Cerebellar cortex (tissue), 1 donor: ENCODE data around the gene OR2D3.
"Not testable (repeated sequence)": the region's sequence is repeated elsewhere in the genome, so short reads cannot be mapped to it uniquely, and the experiment has no call there.

Experiments
- DNase-seq: peaks from one replicate; pipeline ENCODE4 v3.0.0-alpha.2; 2015; ENCODE audit warnings: low spot score

The OR2D3 gene

GRCh38 chr11:6928916-6929315 lies 8.1 kb downstream of the OR2D3 start:
- no peak for DNase-seq

DNA sequence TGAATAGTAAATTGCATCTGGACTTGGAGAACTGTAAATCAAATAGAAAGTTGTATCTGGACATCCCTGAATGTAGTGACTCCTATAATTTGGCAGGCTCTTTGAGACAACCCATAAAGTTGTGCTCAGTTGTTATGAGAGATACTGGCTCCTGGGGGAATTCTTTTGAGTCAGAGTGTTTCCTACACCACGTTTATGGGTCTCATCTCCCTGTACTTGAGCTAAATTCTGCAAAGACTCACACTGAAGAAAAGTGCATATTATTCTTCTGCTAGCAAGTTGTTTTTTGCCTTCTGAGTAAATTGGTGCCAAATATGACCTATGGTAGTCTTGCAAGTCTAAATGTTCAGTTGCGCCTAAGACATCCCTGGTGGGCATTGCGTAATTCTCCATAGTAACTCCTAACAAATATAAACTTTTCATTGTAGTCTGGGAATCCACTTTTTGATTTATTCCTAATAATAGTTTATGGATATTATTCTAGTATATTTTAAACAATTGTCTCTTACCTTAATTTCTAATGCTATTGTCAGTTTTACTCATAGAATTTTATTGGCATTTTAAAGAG lies 10.4 kb downstream of the OR2D3 start:
- DNase-seq: no peak

DNA sequence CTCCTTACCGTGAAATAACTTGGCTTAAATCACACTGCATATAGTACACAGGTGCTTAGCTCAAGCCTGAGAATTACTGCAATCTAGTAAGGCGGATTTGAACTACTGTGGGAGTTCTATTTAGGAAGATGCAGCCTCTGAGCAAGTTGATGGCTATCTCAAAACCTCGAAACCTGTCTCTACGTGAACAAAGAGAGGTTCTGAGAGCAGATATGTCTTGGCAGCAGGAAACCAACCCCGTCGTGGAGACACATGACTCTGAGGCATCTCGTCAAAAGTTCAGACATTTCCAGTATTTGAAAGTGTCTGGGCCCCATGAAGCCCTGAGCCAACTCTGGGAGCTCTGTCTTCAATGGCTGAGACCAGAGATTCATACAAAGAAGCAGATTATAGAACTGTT lies 11.3 kb downstream of the OR2D3 start:
- DNase-seq: no peak

- DNase-seq: no peak
Observed at GRCh38 chr11:6941970-6942369, 21.2 kb downstream of the OR2D3 start.

DNA sequence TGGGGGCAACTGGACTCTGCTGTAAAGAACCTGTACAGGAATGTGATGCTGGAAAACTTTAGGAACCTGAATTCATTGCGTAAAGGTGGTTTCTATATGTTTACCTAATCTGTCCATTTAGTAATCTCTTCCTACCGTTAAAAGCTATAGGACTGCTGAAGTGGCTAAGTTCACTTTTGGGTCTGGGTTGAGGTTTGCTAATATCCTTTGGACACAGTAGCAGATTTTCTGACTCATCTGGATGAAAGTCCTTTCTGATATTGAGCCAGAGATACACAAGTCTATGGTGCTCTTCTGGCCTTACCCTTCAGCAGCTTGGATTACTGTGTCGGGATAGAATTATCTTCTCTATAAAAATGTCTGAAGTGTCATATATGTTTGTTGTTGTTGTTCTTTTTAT lies 22.3 kb downstream of the OR2D3 start:
- DNase-seq: no peak

DNA sequence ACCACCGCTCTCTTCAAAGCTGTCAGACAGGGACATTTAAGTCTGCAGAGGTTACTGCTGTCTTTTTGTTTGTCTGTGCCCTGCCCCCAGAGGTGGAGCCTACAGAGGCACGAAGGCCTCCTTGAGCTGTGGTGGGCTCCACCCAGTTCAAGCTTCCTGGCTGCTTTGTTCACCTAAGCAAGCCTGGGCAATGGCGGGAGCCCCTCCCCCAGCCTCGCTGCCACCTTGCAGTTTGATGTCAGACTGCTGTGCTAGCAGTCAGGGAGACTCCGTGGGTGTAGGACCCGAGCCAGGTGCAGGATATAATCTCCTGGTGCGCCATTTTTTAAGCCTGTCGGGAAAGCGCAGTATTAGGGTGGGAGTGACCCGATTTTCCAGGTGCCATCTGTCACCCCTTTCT lies 33.4 kb downstream of the OR2D3 start:
- DNase-seq: not testable (repeated sequence)

DNA sequence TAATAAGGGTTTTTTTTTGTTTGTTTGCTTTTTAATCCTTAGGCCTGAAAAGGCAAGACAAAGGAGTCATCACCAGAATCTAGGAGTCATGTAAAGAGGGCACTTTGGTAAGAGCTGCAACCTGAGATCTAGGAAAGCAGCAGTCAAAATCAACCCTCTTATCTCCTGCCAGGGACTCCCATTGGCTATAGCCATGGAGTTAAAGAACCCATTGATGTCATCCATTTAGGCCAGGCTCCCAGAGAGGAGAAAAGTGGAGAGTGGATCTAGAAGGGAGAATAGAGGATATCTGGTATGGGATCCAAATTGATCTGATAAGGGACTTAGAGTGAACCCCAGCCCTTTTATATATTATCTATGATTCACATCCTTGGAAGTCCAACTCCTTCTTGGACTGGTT lies 41.3 kb downstream of the OR2D3 start:
- DNase-seq: no peak

DNA sequence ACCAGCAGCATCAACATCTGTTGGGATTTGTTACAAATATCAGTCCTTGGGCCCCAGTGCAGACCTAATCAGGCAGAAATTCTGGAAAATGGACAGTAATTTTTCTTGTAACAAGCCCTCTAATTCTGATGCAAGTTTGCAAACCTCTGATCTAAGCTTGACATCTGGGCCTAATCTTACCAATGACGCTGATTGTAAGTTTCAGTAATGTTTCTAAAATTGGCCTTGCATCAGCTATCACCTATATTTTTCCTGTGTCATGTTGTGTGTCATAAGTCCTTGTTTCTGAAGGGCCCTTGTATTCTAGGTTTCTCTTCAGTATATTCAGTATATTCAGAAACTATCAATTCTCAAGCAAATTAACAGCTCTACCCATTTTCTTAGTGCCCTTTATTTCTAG lies 41.9 kb downstream of the OR2D3 start:
- no peak for DNase-seq

GRCh38 chr11:6968816-6969215 lies 48.0 kb downstream of the OR2D3 start:
- DNase-seq: no peak

- DNase-seq: not testable (repeated sequence)
Observed at GRCh38 chr11:6969854-6970253, 49.1 kb downstream of the OR2D3 start.
